Liver (tissue), 9 donors: ENCODE results near the gene SLC17A7. TPM values are rescaled to one million over a fixed set of nuclear protein-coding genes. Genes with fewer than 3 reads are reported as not detected.

Source experiments
- DNase-seq: peaks from one replicate; pipeline ENCODE4 v3.0.0-alpha.2; 2017; ENCODE audit warnings: low spot score
- H3K27ac ChIP-seq, 2 donors: one replicate each; pipeline ENCODE4 v1.7.0; 2013; ENCODE audit warnings: inconsistent platforms in 2 of 2, low read length in 2 of 2, control low read depth in 1 of 2, low read depth in 1 of 2, mild to moderate bottlenecking in 1 of 2
- H3K27me3 ChIP-seq, 4 donors: one replicate each; pipeline versions ENCODE4 v1.6.1 to v1.7.0; 2013; ENCODE audit warnings: low read length in 3 of 4, inconsistent platforms in 1 of 4, mild to moderate bottlenecking in 1 of 4, moderate library complexity in 1 of 4; ENCODE audit not compliant: control insufficient read depth in 4 of 4, insufficient read depth in 4 of 4
- H3K36me3 ChIP-seq, 4 donors: one replicate each; pipeline versions ENCODE4 v1.6.1 to v1.7.0; 2013; ENCODE audit warnings: low read length in 3 of 4, mild to moderate bottlenecking in 3 of 4, low read depth in 1 of 4, moderate library complexity in 1 of 4; ENCODE audit not compliant: control insufficient read depth in 4 of 4, insufficient read depth in 3 of 4
- H3K4me1 ChIP-seq, 4 donors: one replicate each; pipeline versions ENCODE4 v1.6.1 to v1.7.0; 2013; ENCODE audit warnings: low read length in 3 of 4, mild to moderate bottlenecking in 3 of 4, moderate library complexity in 1 of 4; ENCODE audit not compliant: control insufficient read depth in 4 of 4, insufficient read depth in 4 of 4
- H3K4me3 ChIP-seq, 3 donors: one replicate each; pipeline versions ENCODE4 v1.6.1 to v1.7.0; 2013; ENCODE audit warnings: low read length in 3 of 3, control low read depth in 1 of 3, low read depth in 1 of 3, mild to moderate bottlenecking in 1 of 3
- H3K9ac ChIP-seq, 2 donors: one replicate each; pipeline ENCODE4 v1.7.0; 2013; ENCODE audit warnings: low read length in 2 of 2, mild to moderate bottlenecking in 2 of 2, moderate library complexity in 2 of 2, control low read depth in 1 of 2, low read depth in 1 of 2
- H3K9me3 ChIP-seq, 4 donors: one replicate each; pipeline versions ENCODE4 v1.6.1 to v1.7.0; 2013; ENCODE audit warnings: low read length in 3 of 4; ENCODE audit not compliant: control insufficient read depth in 4 of 4
- EGR1 ChIP-seq, 2 donors: IDR thresholded peaks; 2 replicates each; pipeline ENCODE4 v1.6.1; 2016 to 2018; ENCODE audit warnings: antibody characterized with exemption in 2 of 2, low read depth in 2 of 2
- FOXA1 ChIP-seq: IDR thresholded peaks from 2 replicates; pipeline ENCODE4 v1.6.1; 2016; ENCODE audit warnings: antibody characterized with exemption
- FOXA2 ChIP-seq: IDR thresholded peaks from 2 replicates; pipeline ENCODE4 v1.6.1; 2016; ENCODE audit warnings: antibody characterized with exemption
- GABPA ChIP-seq, 2 donors: IDR thresholded peaks in 1 of 2; conservative IDR thresholded peaks in 1 of 2; 2 replicates each; pipeline ENCODE4 v1.6.1; 2016; ENCODE audit warnings: antibody characterized with exemption in 2 of 2, mild to moderate bottlenecking in 1 of 2, moderate library complexity in 1 of 2
- HNF4A ChIP-seq, 2 donors: conservative IDR thresholded peaks; 2 replicates each; pipeline ENCODE4 v1.6.1; 2016; ENCODE audit warnings: antibody characterized with exemption in 2 of 2, mild to moderate bottlenecking in 2 of 2
- HNF4G ChIP-seq: IDR thresholded peaks from 2 replicates; pipeline ENCODE4 v1.6.1; 2016; ENCODE audit warnings: antibody characterized with exemption
- JUND ChIP-seq, 2 donors: IDR thresholded peaks; 2 replicates each; pipeline ENCODE4 v1.6.1; 2016; ENCODE audit warnings: antibody characterized with exemption in 2 of 2
- NR2F2 ChIP-seq: IDR thresholded peaks from 2 replicates; pipeline ENCODE4 v1.6.1; 2016; ENCODE audit warnings: antibody characterized with exemption
- RAD21 ChIP-seq, 2 donors: IDR thresholded peaks; 2 replicates each; pipeline ENCODE4 v1.6.1; 2016; ENCODE audit warnings: antibody characterized with exemption in 2 of 2, mild to moderate bottlenecking in 2 of 2
- RXRA ChIP-seq, 2 donors: IDR thresholded peaks; 2 replicates each; pipeline ENCODE4 v1.6.1; 2017 to 2018; ENCODE audit warnings: antibody characterized with exemption in 2 of 2, mild to moderate bottlenecking in 1 of 2
- SP1 ChIP-seq: IDR thresholded peaks from 2 replicates; pipeline ENCODE4 v1.6.1; 2018; ENCODE audit warnings: antibody characterized with exemption, mild to moderate bottlenecking
- TAF1 ChIP-seq: conservative IDR thresholded peaks from 2 replicates; pipeline ENCODE4 v1.6.1; 2016; ENCODE audit warnings: antibody characterized with exemption, mild to moderate bottlenecking
- YY1 ChIP-seq: IDR thresholded peaks from 2 replicates; pipeline ENCODE4 v1.6.1; 2016; ENCODE audit warnings: antibody characterized with exemption, mild to moderate bottlenecking
- WGBS: extraction: QIAGEN DNeasy Blood & Tissue Kit; methylation state at CpG from one replicate; pipeline ENCODE4 v1.1.7; 2013; 5-methylcytosine and 5-hydroxymethylcytosine counted together
- polyA plus RNA-seq, 2 donors: library from polyadenylated mRNA; stranded (reverse) in 1 of 2; unstranded in 1 of 2; fragments of 200-250 nt in 1 of 2; fragments of >200 nt in 1 of 2; fragmentation: Nextera tagmentation in 1 of 2; extraction: Ambion mirVana in 1 of 2; gene quantifications; one replicate each; pipeline versions ENCODE4 v1.2.1 to v1.2.3, GENCODE V29; 2013 to 2015
- total RNA-seq, 2 donors: library from RNA; depleted of rRNA; stranded (reverse); fragments of >200 nt; gene quantifications; one replicate each; pipeline ENCODE4 v1.2.3, GENCODE V29; 2014
- TF ChIP-seq, protein P1 (sequence below): IDR thresholded peaks from 2 replicates; pipeline ENCODE4 v1.6.1; 2016; ENCODE audit warnings: antibody characterized with exemption
- TF ChIP-seq, protein P2 (sequence below): fragments of 150-350 bp; IDR thresholded peaks from 2 replicates; pipeline ENCODE4 v1.5.1; 2017; ENCODE audit warnings: improper control_type of control experiment, low read depth, low read length; ENCODE audit not compliant: missing input control
- TF ChIP-seq, protein P3 (sequence below): IDR thresholded peaks from 2 replicates; pipeline ENCODE4 v1.6.1; 2016; ENCODE audit warnings: antibody characterized with exemption
- TF ChIP-seq, protein P4 (sequence below): IDR thresholded peaks from 2 replicates; pipeline ENCODE4 v1.6.1; 2016; ENCODE audit warnings: antibody characterized with exemption
- TF ChIP-seq, protein P5 (sequence below): IDR thresholded peaks from 2 replicates; pipeline ENCODE4 v1.6.1; 2016; ENCODE audit warnings: antibody characterized with exemption, mild to moderate bottlenecking
- donor health status: healthy.
- donor health status: healthy.
- donor health status: healthy.
- donor health status: healthy.
- donor health status: healthy.

The SLC17A7 gene
- total and polyA plus RNA-seq, 4 donors = 0.06 to 0.08 TPM; not detected in 2

DNA sequence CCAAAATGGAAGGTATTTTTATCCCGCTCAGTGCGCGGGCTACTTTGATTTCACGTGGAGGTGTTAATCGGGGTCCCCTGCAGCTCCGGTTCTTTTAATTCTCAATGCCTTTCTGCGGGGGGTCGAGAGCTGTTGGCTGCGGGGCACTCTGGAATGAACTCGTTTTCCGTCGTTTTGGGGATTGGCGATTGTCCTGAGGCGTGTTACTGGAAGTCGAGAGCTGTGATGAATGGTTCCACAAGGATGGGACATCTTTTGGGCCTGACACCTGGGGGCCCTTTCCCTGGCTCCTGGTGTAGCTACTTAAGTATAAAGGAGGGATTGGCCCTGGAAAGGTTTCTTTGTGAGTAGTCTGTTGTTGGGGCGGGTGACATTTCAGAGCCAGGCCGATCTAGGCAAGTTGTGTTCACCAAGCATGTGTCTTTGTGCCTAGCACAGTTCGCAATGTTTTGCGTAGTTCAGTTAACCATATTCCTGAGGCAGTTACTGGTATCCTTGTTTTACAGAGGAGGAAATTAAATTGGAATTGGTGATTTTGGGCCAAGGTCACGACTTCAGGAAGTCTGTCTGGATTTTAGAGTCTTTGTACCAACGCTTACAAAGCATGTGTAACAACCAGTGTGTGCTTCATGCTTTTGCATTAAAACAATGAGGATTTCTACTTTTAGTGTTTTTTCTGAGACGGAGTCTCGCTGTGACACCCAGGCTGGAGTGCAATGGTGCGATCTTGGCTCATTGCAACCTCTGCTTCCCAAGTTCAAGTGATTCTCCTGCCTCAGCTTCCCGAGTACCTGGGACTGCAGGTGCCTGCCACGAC lies 46.9 kb upstream of the SLC17A7 start:
- no peak for DNase-seq
- Histone ChIP-seq H3K9ac (peak overlapping the region; percentile 83 to 93), H3K4me3 (peak overlapping the region; percentile 70 to 98 (median 89)), H3K36me3 (peaks cover 15 to 37% (median 33%) of the 10 kb centered on the region in 4 donors), H3K27ac (peak overlapping the region; percentile 77 to 86), H3K4me1 (peaks cover 0 to 21% (median 16%) of the 10 kb centered on the region in 4 donors), H3K27me3 (no peaks in the 10 kb centered on the region), H3K9me3 (no peaks in the 10 kb centered on the region)
- TF ChIP-seq, protein P1, sequence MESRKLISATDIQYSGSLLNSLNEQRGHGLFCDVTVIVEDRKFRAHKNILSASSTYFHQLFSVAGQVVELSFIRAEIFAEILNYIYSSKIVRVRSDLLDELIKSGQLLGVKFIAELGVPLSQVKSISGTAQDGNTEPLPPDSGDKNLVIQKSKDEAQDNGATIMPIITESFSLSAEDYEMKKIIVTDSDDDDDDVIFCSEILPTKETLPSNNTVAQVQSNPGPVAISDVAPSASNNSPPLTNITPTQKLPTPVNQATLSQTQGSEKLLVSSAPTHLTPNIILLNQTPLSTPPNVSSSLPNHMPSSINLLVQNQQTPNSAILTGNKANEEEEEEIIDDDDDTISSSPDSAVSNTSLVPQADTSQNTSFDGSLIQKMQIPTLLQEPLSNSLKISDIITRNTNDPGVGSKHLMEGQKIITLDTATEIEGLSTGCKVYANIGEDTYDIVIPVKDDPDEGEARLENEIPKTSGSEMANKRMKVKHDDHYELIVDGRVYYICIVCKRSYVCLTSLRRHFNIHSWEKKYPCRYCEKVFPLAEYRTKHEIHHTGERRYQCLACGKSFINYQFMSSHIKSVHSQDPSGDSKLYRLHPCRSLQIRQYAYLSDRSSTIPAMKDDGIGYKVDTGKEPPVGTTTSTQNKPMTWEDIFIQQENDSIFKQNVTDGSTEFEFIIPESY = no peak
- no peak for TF ChIP-seq GABPA (IDR thresholded peaks at IDR 0.05 in 1 of 2, conservative IDR thresholded peaks at IDR 0.05 in 1 of 2)
- TF ChIP-seq YY1 = no peak
- TF ChIP-seq FOXA2 = no peak
- TF ChIP-seq RXRA (IDR thresholded peaks at IDR 0.05) = no peak
- TF ChIP-seq FOXA1 = no peak
- TF ChIP-seq NR2F2 = no peak
- WGBS = 1% methylated on average over 26 of the region's 26 CpGs

DNA sequence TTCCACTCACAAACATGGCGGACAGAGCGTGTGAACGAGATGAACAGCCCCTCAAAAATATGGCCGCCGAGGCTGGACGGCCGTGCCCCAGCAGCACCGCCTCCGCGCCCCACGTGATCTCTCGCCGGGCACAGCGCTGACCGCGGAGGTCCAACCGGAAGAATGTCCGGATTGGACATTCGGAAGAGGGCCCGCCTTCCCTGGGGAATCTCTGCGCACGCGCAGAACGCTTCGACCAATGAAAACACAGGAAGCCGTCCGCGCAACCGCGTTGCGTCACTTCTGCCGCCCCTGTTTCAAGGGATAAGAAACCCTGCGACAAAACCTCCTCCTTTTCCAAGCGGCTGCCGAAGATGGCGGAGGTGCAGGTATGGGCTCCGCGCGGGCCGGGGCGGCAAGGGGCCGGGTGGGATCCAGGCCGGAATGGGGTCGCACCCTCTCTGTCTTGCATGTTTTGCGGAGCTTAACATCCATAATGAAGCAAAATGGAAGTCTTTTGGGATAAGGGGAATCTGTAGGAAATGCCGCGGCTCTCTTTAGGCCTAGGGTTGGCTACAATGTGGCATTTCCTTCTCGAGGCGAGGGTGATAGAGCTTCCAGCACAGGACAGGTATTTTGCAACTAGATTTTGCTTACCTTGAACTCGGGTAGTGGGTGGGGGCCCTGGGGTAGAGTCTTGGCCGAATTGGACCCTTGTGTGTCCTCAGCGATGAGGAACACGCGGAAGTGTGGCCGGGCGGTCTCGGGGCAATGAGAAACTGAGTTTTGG lies 46.1 kb upstream of the SLC17A7 start, which contains the start of gene RPL13A:
Gene RPL13A, plus strand, starts transcription at position 332 of the 769 bp plus-strand sequence. Its CDS starts 22 bp downstream, at position 354.
- H3K36me3 ChIP-seq = peaks cover 15 to 29% (median 28%) of the 10 kb centered on the region in 4 donors
- peak within 1 kb of the TSS; percentile 70 to 98 (median 89) for H3K4me3 ChIP-seq
- TF ChIP-seq HNF4A (conservative IDR thresholded peaks at IDR 0.05) = peak in 1 of 2 donors; percentile 49
- no peak for TF ChIP-seq RAD21 (IDR thresholded peaks at IDR 0.05)
- TF ChIP-seq FOXA1 = peak; percentile 44
- TF ChIP-seq, protein P2, sequence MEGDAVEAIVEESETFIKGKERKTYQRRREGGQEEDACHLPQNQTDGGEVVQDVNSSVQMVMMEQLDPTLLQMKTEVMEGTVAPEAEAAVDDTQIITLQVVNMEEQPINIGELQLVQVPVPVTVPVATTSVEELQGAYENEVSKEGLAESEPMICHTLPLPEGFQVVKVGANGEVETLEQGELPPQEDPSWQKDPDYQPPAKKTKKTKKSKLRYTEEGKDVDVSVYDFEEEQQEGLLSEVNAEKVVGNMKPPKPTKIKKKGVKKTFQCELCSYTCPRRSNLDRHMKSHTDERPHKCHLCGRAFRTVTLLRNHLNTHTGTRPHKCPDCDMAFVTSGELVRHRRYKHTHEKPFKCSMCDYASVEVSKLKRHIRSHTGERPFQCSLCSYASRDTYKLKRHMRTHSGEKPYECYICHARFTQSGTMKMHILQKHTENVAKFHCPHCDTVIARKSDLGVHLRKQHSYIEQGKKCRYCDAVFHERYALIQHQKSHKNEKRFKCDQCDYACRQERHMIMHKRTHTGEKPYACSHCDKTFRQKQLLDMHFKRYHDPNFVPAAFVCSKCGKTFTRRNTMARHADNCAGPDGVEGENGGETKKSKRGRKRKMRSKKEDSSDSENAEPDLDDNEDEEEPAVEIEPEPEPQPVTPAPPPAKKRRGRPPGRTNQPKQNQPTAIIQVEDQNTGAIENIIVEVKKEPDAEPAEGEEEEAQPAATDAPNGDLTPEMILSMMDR = no peak
- TF ChIP-seq, protein P1 = peak; percentile 97
- peak; percentile 81 for TF ChIP-seq SP1
- no peak for TF ChIP-seq HNF4G
- peak; percentile 30 to 74 for TF ChIP-seq EGR1 (IDR thresholded peaks at IDR 0.05; ENCODE audit: low read depth in 2 of 2)
- TF ChIP-seq TAF1 = peak; percentile 99
- peak; percentile 100 for TF ChIP-seq YY1
- TF ChIP-seq, protein P3, sequence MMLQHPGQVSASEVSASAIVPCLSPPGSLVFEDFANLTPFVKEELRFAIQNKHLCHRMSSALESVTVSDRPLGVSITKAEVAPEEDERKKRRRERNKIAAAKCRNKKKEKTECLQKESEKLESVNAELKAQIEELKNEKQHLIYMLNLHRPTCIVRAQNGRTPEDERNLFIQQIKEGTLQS = peak; percentile 88
- TF ChIP-seq, protein P4, sequence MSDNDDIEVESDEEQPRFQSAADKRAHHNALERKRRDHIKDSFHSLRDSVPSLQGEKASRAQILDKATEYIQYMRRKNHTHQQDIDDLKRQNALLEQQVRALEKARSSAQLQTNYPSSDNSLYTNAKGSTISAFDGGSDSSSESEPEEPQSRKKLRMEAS = peak; percentile 29
- peak; percentile 30 to 33 for TF ChIP-seq JUND (IDR thresholded peaks at IDR 0.05)
- TF ChIP-seq GABPA (IDR thresholded peaks at IDR 0.05 in 1 of 2, conservative IDR thresholded peaks at IDR 0.05 in 1 of 2) = peak; percentile 62 to 92
- TF ChIP-seq FOXA2 = peak; percentile 38
- TF ChIP-seq RXRA (IDR thresholded peaks at IDR 0.05) = peak in 1 of 2 donors; percentile 22
- no peak for TF ChIP-seq NR2F2
- TF ChIP-seq, protein P5, sequence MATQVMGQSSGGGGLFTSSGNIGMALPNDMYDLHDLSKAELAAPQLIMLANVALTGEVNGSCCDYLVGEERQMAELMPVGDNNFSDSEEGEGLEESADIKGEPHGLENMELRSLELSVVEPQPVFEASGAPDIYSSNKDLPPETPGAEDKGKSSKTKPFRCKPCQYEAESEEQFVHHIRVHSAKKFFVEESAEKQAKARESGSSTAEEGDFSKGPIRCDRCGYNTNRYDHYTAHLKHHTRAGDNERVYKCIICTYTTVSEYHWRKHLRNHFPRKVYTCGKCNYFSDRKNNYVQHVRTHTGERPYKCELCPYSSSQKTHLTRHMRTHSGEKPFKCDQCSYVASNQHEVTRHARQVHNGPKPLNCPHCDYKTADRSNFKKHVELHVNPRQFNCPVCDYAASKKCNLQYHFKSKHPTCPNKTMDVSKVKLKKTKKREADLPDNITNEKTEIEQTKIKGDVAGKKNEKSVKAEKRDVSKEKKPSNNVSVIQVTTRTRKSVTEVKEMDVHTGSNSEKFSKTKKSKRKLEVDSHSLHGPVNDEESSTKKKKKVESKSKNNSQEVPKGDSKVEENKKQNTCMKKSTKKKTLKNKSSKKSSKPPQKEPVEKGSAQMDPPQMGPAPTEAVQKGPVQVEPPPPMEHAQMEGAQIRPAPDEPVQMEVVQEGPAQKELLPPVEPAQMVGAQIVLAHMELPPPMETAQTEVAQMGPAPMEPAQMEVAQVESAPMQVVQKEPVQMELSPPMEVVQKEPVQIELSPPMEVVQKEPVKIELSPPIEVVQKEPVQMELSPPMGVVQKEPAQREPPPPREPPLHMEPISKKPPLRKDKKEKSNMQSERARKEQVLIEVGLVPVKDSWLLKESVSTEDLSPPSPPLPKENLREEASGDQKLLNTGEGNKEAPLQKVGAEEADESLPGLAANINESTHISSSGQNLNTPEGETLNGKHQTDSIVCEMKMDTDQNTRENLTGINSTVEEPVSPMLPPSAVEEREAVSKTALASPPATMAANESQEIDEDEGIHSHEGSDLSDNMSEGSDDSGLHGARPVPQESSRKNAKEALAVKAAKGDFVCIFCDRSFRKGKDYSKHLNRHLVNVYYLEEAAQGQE = peak; percentile 97
- no peaks in the 10 kb centered on the region for H3K27me3 ChIP-seq
- peaks cover 0 to 21% (median 16%) of the 10 kb centered on the region in 4 donors for H3K4me1 ChIP-seq
- peak within 1 kb of the TSS; percentile 83 to 93 for H3K9ac ChIP-seq
- no peaks in the 10 kb centered on the region for H3K9me3 ChIP-seq
- WGBS = under 1% methylated on average over 57 of the region's 57 CpGs
- H3K27ac ChIP-seq = peak within 1 kb of the TSS; percentile 77 to 86
- DNase-seq = peak; percentile 99
